GF-D8 (cell line): ENCODE measurements around the gene CDIPT.
"Not testable (repeated sequence)": the region's sequence is repeated elsewhere in the genome, so short reads cannot be mapped to it uniquely, and the experiment has no call there.

Source experiments
- DNase-seq: peaks from one replicate; lab custom pipeline; 2025; lab: John Stamatoyannopoulos, UW

The CDIPT gene

GRCh38 chr16:29858149-29858849, 4.7 kb downstream of the CDIPT start:
- DNase-seq, result no peak

- DNase-seq, result no peak
Measured at GRCh38 chr16:29857133-29857760, 5.8 kb downstream of the CDIPT start.

GRCh38 chr16:29854520-29855100, 8.4 kb downstream of the CDIPT start:
- DNase-seq, result no peak

- DNase-seq, result no peak
Measured at GRCh38 chr16:29852654-29853053, 10.4 kb downstream of the CDIPT start.

GRCh38 chr16:29850998-29851397, 12.0 kb downstream of the CDIPT start:
- no peak for DNase-seq

- no peak for DNase-seq
Measured at GRCh38 chr16:29849505-29849904, 13.5 kb downstream of the CDIPT start.

GRCh38 chr16:29848420-29849297, 14.4 kb downstream of the CDIPT start:
- DNase-seq, result peak; percentile 14

GRCh38 chr16:29845656-29846055, 17.4 kb downstream of the CDIPT start:
- no peak for DNase-seq

- no peak for DNase-seq
Measured at GRCh38 chr16:29844575-29845331, 18.3 kb downstream of the CDIPT start.

GRCh38 chr16:29843931-29844330, 19.1 kb downstream of the CDIPT start:
- no peak for DNase-seq

GRCh38 chr16:29842732-29843346, 20.2 kb downstream of the CDIPT start:
- DNase-seq, result no peak

- DNase-seq, result no peak
Measured at GRCh38 chr16:29841631-29842030, 21.4 kb downstream of the CDIPT start.

- DNase-seq, result no peak
Measured at GRCh38 chr16:29840240-29840639, 22.8 kb downstream of the CDIPT start.

GRCh38 chr16:29839822-29840221, 23.2 kb downstream of the CDIPT start:
- no peak for DNase-seq

GRCh38 chr16:29837841-29838240, 25.2 kb downstream of the CDIPT start:
- no peak for DNase-seq

GRCh38 chr16:29836623-29837022, 26.4 kb downstream of the CDIPT start:
- DNase-seq, result no peak

- no peak for DNase-seq
Measured at GRCh38 chr16:29835926-29836325, 27.1 kb downstream of the CDIPT start.

- DNase-seq, result no peak
Measured at GRCh38 chr16:29834079-29834478, 28.9 kb downstream of the CDIPT start.

- not testable (repeated sequence) for DNase-seq
Measured at GRCh38 chr16:29833219-29833618, 29.8 kb downstream of the CDIPT start.

- no peak for DNase-seq
Measured at GRCh38 chr16:29831490-29831889, 31.5 kb downstream of the CDIPT start.

GRCh38 chr16:29830774-29831173, 32.3 kb downstream of the CDIPT start:
- DNase-seq, result no peak
